Kidney tubule cell (primary cell): ENCODE measurements around the gene NCAPG2.

Experiments
- DNase-seq: peaks from one replicate; pipeline ENCODE4 v3.0.0-alpha.2; 2018; ENCODE audit warnings: low spot score

NCAPG2 gene

GRCh38 chr7:158602041-158602440 lies 102.6 kb downstream of the NCAPG2 start:
- DNase-seq: no peak

GRCh38 chr7:158601090-158601489 lies 103.5 kb downstream of the NCAPG2 start:
- DNase-seq: no peak

- DNase-seq: no peak
Observed at GRCh38 chr7:158596745-158597144, 107.9 kb downstream of the NCAPG2 start.

GRCh38 chr7:158596309-158596708 lies 108.3 kb downstream of the NCAPG2 start:
- DNase-seq: no peak

- DNase-seq: peak; percentile 59
Observed at GRCh38 chr7:158595068-158595467, 109.5 kb downstream of the NCAPG2 start.

GRCh38 chr7:158592541-158592940 lies 112.1 kb downstream of the NCAPG2 start:
- no peak for DNase-seq

- DNase-seq: no peak
Observed at GRCh38 chr7:158591944-158592343, 112.7 kb downstream of the NCAPG2 start.

- DNase-seq: no peak
Observed at GRCh38 chr7:158590181-158590530, 114.4 kb downstream of the NCAPG2 start.

GRCh38 chr7:158589653-158590052 lies 115.0 kb downstream of the NCAPG2 start:
- DNase-seq: no peak

- no peak for DNase-seq
Observed at GRCh38 chr7:158588878-158589442, 115.6 kb downstream of the NCAPG2 start.

GRCh38 chr7:158588085-158588877 lies 116.3 kb downstream of the NCAPG2 start:
- no peak for DNase-seq

- peak; percentile 58 for DNase-seq
Observed at GRCh38 chr7:158587162-158588084, 117.2 kb downstream of the NCAPG2 start, which contains the start of gene PTPRN2. TSS of gene PTPRN2 (minus strand) at chr7:158587823.

- no peak for DNase-seq
Observed at GRCh38 chr7:158586499-158587161, 118.0 kb downstream of the NCAPG2 start.

GRCh38 chr7:158585721-158586498 lies 118.7 kb downstream of the NCAPG2 start:
- DNase-seq: no peak

GRCh38 chr7:158584407-158584806 lies 120.2 kb downstream of the NCAPG2 start:
- no peak for DNase-seq

- no peak for DNase-seq
Observed at GRCh38 chr7:158583810-158584209, 120.8 kb downstream of the NCAPG2 start.

GRCh38 chr7:158583143-158583542 lies 121.5 kb downstream of the NCAPG2 start:
- no peak for DNase-seq

- DNase-seq: no peak
Observed at GRCh38 chr7:158582089-158582456, 122.5 kb downstream of the NCAPG2 start.

GRCh38 chr7:158581440-158582088 lies 123.0 kb downstream of the NCAPG2 start:
- peak; percentile 12 for DNase-seq
